MM.1S (cell line): ENCODE results near the gene TMEM132E.

Source experiments
- EZH2 ChIP-seq: fragments of 300-600 bp; sonication (generic); optimal IDR thresholded peaks from 2 replicates; pipeline ENCODE3; 2017; ENCODE audit warnings: low read depth, mild to moderate bottlenecking, antibody characterized with exemption, low read length, mixed read lengths
- TF ChIP-seq, protein P1 (sequence below): fragments of 300-600 bp; sonication (generic); IDR thresholded peaks from 2 replicates; pipeline ENCODE4 v1.5.1; 2016; ENCODE audit warnings: antibody characterized with exemption, low read length, mixed read lengths

DNA sequence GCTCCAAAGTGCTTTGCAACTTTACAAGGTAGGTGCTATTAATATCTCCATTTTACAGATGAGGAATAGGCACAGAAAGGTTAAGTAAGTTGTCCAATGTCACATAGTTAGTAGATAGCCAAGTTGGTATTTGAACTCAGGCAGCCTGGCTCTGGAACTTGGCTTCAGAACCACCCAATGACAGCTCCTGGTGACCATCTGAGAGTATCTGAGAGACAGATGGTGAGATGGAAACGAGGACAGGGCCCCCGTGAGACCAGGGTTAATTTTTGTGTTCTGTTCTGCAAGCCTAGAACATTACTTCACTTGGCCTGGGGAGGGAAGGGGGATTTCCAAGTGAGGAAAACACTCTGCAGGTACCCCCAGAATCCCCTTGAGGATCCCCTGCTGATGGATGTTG lies 9.8 kb upstream of the TMEM132E start:
- TF ChIP-seq, protein P1, sequence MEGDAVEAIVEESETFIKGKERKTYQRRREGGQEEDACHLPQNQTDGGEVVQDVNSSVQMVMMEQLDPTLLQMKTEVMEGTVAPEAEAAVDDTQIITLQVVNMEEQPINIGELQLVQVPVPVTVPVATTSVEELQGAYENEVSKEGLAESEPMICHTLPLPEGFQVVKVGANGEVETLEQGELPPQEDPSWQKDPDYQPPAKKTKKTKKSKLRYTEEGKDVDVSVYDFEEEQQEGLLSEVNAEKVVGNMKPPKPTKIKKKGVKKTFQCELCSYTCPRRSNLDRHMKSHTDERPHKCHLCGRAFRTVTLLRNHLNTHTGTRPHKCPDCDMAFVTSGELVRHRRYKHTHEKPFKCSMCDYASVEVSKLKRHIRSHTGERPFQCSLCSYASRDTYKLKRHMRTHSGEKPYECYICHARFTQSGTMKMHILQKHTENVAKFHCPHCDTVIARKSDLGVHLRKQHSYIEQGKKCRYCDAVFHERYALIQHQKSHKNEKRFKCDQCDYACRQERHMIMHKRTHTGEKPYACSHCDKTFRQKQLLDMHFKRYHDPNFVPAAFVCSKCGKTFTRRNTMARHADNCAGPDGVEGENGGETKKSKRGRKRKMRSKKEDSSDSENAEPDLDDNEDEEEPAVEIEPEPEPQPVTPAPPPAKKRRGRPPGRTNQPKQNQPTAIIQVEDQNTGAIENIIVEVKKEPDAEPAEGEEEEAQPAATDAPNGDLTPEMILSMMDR: no peak
- no peak for TF ChIP-seq EZH2
